Activated T-helper 1 cell treated with anti-CD3 and anti-CD28 coated beads, Interleukin-12 subunit alpha, Interleukin-12 subunit beta, Interleukin-2, Interleukin-4 antibody, amounts not matched to agents 30 ng/mL and 10 ng/mL and 1 ng/mL, durations not matched to agents 14 hours and 24 hours and 36 hours (primary cell): ENCODE results near the gene SFXN4. TPM values are rescaled to one million over a fixed set of nuclear protein-coding genes. Genes with fewer than 3 reads are reported as not detected.

ENCODE experiments used
- DNase-seq: peaks from one replicate; pipeline ENCODE4 v3.0.0; 2021; ENCODE audit warnings: low spot score
- H3K27ac Mint-ChIP-seq: one replicate; pipeline ENCODE4 v1.8.0; 2021; ENCODE audit warnings: mild to moderate bottlenecking, mixed read lengths
- H3K27me3 Mint-ChIP-seq: one replicate; pipeline ENCODE4 v1.8.0; 2022; ENCODE audit warnings: mild to moderate bottlenecking, moderate library complexity, mixed read lengths; ENCODE audit not compliant: insufficient read depth
- H3K36me3 Mint-ChIP-seq: one replicate; pipeline ENCODE4 v1.8.0; 2021; ENCODE audit warnings: low read depth, mixed read lengths
- H3K4me1 Mint-ChIP-seq: one replicate; pipeline ENCODE4 v1.8.0; 2021; ENCODE audit warnings: low read depth, mixed read lengths
- H3K4me3 Mint-ChIP-seq: one replicate; pipeline ENCODE4 v1.8.0; 2021; ENCODE audit warnings: mild to moderate bottlenecking, moderate library complexity, mixed read lengths
- H3K9me3 Mint-ChIP-seq: one replicate; pipeline ENCODE4 v1.8.0; 2021; ENCODE audit warnings: mixed read lengths
- intact Hi-C: fragments of 100-400 bp; cut with micrococcal nuclease; formaldehyde crosslinking; loops from one replicate; pipeline ENCODE4 v1.15.1; 2024
- total RNA-seq: library from RNA; stranded (reverse); gene quantifications from 2 replicates; pipeline ENCODE4 v1.2.3, GENCODE V29; 2022

SFXN4 gene, protein sequence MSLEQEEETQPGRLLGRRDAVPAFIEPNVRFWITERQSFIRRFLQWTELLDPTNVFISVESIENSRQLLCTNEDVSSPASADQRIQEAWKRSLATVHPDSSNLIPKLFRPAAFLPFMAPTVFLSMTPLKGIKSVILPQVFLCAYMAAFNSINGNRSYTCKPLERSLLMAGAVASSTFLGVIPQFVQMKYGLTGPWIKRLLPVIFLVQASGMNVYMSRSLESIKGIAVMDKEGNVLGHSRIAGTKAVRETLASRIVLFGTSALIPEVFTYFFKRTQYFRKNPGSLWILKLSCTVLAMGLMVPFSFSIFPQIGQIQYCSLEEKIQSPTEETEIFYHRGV
- total RNA-seq, result 58.2 and 58.7 TPM in 2 replicates

DNA sequence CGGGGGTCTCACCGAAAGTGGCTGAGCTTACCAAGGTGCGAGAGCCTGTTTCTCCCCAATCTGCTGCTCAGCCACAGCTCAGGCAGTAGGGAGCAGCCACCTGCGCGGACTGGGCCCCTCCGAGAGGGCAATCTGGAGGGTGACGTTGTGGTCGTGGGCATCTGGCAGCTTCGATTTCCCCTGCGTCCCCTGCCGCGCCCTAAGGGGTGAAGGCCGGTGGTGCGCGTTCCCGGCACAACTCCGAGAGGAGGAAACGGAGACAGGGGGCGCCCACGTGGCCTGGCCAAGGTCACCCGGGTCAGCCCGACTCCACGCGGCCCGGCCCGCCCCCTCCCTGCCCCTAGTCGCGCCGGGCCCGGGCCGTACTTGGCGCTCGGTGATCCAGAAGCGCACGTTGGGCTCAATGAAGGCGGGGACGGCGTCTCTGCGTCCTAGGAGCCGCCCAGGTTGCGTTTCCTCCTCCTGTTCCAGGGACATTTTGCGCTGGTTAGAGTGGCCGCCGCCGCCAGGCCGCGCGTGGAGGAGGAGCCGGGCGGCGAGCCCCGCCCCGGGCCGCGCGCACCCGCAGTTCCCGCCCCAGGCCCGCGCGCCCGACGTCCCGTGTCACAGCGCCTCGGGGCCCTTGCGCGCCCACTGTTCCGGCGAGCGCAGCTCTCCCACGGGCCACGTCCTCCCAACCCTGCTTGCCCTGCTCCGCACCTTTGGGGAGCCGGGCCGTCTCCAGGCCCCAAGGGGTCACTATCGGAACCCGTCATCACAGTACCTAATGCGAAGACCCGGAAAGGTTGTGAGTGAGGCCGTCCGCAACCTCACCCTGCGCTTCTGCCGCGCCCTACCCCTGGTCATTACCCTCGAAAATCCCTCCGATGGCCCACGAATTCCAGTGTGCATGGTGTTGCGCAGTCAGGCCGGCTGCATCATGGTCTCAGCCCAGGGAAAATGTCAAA is at the start of gene SFXN4:
SFXN4 (minus strand) TSS at position 544 of the 947 bp plus-strand sequence; CDS start at position 477, 67 bp downstream.
- Mint-ChIP-seq H3K27me3 (no peaks in the 10 kb centered on the region), H3K27ac (peak within 1 kb of the TSS; percentile 94), H3K4me1 (peaks cover 45% of the 10 kb centered on the region), H3K9me3 (no peaks in the 10 kb centered on the region), H3K36me3 (peaks cover 33% of the 10 kb centered on the region), H3K4me3 (peak within 1 kb of the TSS; percentile 91)
- intact Hi-C loops, result loop anchor here (1.0 kb wide), 7 partner anchors 13 to 486 kb away; partner anchors contain the start of genes BAG3, DENND10, EIF3A and PRDX3
- peak; percentile 82 for DNase-seq

DNA sequence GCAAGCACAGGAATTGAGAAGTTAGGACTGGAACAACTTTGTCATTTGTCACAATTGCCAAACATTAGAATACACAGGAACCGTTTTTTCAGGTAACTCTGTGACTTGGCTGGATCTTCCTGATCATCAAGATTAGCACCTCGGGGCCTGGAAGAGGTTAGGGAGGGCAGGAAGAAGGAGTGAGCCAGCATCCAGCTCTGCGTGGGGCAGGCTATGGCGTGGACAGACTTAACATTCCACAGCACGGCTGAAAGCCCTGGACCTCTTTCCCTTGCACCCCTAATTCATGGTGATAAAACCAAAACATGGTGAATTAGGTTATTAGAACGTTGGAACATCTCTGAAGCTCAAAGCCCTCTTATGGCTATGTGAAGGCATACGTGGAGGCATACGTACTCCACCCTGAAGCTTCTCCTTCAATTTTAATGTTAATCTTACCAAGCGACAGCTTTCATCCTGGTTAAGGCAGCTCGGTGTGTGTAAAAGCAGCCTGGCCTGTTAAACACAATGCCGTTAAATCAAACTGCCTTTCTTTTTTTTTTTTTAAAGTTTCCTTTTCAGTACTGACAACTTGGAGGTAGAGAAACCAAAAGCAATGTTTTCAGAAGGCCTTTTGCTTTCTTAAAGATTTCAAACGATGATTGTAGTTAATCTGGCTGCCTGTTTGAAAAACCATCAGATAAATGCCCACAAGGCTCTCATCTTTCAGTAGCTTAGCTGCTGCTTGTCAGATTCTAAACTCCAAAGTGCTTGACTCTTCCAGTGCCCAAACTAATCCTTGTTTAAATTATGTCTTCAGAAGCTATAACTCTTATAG is 46.3 kb upstream of the SFXN4 start:
- peaks cover 11% of the 10 kb centered on the region for H3K36me3 Mint-ChIP-seq
- peak overlapping the region; percentile 85 for H3K27ac Mint-ChIP-seq
- no peaks in the 10 kb centered on the region for H3K27me3 Mint-ChIP-seq
- peak overlapping the region; percentile 73 for H3K4me3 Mint-ChIP-seq
- no peaks in the 10 kb centered on the region for H3K9me3 Mint-ChIP-seq
- intact Hi-C loops, result no loop called here
- no peak for DNase-seq
- H3K4me1 Mint-ChIP-seq, result peaks cover 73% of the 10 kb centered on the region

DNA sequence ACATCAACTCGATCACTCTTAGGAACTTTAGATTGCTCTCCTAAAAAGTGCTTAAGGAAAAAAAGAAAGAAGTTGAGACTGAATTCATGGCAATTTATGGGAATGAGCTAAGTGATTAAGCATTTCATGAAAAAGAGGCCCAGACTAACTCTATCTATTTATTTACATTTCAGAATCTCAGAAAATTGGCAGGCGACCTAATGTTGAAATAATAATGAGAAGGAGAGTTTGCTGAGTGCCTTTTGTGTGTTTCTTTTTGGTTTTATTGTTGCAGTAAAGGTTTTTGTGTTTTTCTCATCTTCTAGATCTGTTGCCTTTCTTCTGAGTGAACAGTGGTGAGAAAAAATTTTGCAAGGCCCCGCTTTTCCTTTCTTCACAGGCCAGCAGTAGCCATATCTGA is 45.7 kb upstream of the SFXN4 start:
- Mint-ChIP-seq H3K4me1 (peaks cover 75% of the 10 kb centered on the region), H3K4me3 (peak overlapping the region; percentile 73), H3K27ac (peak overlapping the region; percentile 85), H3K36me3 (peaks cover 11% of the 10 kb centered on the region), H3K9me3 (no peaks in the 10 kb centered on the region), H3K27me3 (no peaks in the 10 kb centered on the region)
- no peak for DNase-seq
- intact Hi-C loops, result no loop called here

DNA sequence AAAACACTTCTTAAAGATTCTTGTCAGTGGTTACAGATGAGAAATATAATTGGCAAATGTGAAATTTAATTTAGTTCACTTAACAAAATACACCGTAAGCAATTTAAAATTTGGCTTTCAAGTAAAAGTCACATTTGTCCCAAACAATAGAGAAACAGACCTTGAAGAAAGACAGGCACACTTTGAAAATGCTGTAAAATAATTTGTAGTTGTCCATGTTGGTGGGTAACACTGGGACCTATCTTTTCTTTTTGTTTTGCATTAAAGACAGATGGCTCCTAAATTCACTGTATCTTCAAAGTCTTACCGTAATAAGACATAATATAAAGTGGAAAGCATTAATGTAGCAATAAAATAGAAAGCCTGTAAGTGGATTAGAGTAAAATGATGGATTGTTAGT is 45.1 kb upstream of the SFXN4 start:
- peak overlapping the region; percentile 85 for H3K27ac Mint-ChIP-seq
- H3K4me1 Mint-ChIP-seq, result peaks cover 74% of the 10 kb centered on the region
- H3K36me3 Mint-ChIP-seq, result peaks cover 10% of the 10 kb centered on the region
- H3K9me3 Mint-ChIP-seq, result no peaks in the 10 kb centered on the region
- intact Hi-C loops, result loop anchor here (1.0 kb wide), 1 partner anchor 91 kb away; no protein-coding TSS in a partner anchor
- H3K4me3 Mint-ChIP-seq, result peak overlapping the region; percentile 73
- DNase-seq, result no peak
- no peaks in the 10 kb centered on the region for H3K27me3 Mint-ChIP-seq

DNA sequence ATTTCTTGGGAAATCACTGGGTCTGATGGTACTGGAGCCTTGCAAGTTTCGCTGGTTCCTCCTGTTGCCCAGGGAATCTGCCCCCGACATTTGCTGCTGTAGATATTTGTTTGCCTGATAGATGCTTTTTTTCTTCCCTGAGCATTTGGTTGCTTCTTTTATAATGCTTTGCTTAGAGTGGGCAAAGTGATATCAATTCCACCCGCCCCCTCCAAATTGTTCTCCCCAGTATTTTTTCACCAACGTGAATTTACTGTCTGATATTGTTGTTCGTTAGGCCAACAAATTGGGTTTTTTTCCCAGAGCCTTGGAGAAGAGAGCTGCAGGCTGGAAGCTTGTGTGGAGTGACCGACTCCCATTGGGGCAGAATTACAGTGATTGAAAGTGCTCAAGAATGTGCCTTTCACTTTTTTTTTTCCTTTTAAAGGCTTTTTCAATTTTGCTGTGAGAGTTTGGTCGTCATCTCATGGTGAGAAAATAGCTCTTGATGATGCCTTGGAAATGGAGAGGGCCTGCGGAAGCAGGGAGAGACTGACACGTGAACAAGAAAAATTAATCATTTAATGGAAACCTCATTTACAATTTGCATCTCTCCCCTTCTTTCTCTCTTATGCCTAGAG is 44.3 kb upstream of the SFXN4 start:
- H3K27me3 Mint-ChIP-seq, result no peaks in the 10 kb centered on the region

DNA sequence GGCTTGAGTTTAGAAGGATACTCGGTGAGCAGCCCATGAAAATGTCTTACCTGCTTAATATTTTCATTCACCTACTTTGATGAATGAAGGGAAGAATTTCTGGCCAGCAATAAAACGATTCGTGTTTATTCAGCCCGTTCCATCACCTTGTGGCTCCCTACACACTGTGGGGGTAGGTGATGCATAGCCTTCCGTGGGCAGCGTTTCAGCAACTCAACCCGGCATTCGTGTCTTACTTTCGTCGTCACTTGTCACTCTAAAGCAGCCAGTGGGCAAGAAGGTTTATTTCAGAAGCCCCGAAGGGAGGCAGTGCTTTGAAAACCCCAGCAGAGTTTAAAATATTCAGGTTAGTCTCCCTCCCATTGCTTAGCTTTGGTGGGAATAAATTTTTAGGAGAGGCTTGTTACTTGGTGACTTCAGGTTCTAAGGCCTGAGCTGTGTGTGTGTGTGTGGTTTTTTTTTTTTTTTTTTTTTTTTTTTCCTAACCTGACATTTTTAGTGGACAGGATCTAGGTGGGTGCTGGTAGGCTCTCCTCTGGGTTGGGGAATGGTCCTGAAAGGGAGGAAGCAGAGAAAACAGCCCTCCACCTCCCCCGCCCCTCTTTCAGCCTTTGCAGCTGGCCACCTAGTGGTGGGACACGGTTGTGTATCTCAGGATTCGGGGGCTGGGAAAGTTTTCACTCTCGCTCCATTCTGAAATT is 43.7 kb upstream of the SFXN4 start:
- Mint-ChIP-seq H3K9me3 (no peaks in the 10 kb centered on the region), H3K4me3 (peak overlapping the region; percentile 99), H3K4me1 (peaks cover 61% of the 10 kb centered on the region), H3K27me3 (no peaks in the 10 kb centered on the region), H3K27ac (peak overlapping the region; percentile 96), H3K36me3 (peaks cover 8% of the 10 kb centered on the region)
- intact Hi-C loops, result loop anchor here (1.0 to 10.0 kb wide), 9 partner anchors 12 to 496 kb away; partner anchors contain the start of gene CACUL1
- peak; percentile 45 for DNase-seq

More for the DNA sequence above, 44.3 kb upstream of the SFXN4 start:
- intact Hi-C loops, result loop anchor here (1.0 to 10.0 kb wide), 10 partner anchors 11 to 495 kb away; partner anchors contain the start of gene CACUL1
- H3K4me3 Mint-ChIP-seq, result peak overlapping the region; percentile 99
- peaks cover 8% of the 10 kb centered on the region for H3K36me3 Mint-ChIP-seq
- no peaks in the 10 kb centered on the region for H3K9me3 Mint-ChIP-seq
- no peak for DNase-seq
- peak overlapping the region; percentile 96 for H3K27ac Mint-ChIP-seq
- H3K4me1 Mint-ChIP-seq, result peaks cover 67% of the 10 kb centered on the region

DNA sequence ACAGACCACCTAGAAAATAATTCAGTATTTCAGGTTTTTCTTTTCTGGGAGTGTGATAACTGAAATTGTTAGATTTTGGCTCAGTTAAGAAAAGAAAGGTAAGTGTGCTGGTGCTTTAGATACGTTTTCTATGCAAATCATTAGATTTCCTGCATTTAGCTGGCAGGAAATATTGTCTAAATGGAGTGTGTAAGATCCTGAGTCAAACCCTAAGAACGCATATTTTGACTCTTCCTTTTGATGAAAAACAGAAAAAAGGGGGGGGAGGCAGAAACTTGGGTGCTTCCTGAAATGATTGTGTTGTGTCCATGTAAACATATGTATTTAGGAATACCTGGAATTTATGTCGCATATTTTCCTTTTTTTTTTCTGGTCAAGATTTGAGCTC is 43.0 kb upstream of the SFXN4 start:
- intact Hi-C loops, result loop anchor here (2.0 to 10.0 kb wide), 4 partner anchors 46 to 496 kb away; partner anchors contain the start of gene CACUL1
- Mint-ChIP-seq H3K9me3 (no peaks in the 10 kb centered on the region), H3K4me1 (peaks cover 58% of the 10 kb centered on the region), H3K27ac (peak overlapping the region; percentile 96), H3K36me3 (peaks cover 8% of the 10 kb centered on the region), H3K4me3 (peak overlapping the region; percentile 99), H3K27me3 (no peaks in the 10 kb centered on the region)
- DNase-seq, result no peak

DNA sequence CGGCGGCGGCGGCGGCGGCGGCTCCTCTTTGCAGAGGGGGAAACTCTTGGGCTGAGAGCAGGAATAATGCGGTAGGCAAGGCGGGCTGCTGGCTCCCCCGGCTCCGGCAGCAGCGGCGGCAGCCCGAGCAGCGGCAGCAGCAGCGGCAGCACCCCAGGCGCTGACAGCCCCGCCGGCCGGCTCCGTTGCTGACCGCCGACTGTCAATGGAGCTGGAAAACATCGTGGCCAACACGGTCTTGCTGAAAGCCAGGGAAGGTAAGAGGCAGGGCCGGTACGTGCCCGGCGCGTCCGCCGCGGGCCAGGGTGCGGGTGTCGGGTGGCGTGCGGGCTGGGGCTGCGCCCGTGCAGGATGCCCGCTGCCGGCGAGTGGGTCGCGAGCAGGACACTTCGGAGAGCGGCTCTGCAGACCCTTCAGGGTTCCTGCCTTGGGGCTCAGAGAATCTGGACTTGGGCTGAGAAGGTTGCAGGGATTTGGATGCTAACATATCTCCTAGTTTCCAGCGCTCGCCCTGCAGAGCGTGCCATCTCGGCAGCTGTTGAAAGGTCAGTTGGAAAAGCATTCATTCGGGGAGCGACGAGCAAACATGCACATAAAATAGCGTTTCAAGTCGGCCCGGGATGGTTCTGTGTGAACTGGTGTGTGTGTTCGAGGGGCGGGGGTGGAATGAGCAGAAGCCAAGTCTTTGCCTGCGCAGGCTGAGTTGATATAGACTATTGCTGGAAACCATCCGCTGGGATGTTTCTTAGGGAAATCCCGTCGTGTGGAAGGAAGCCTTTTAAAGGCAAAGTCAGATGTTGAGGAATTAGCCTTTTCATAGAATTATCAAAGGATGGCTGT is 42.4 kb upstream of the SFXN4 start:
- Mint-ChIP-seq H3K4me1 (peaks cover 55% of the 10 kb centered on the region), H3K27me3 (no peaks in the 10 kb centered on the region), H3K27ac (peak overlapping the region; percentile 96)

DNA sequence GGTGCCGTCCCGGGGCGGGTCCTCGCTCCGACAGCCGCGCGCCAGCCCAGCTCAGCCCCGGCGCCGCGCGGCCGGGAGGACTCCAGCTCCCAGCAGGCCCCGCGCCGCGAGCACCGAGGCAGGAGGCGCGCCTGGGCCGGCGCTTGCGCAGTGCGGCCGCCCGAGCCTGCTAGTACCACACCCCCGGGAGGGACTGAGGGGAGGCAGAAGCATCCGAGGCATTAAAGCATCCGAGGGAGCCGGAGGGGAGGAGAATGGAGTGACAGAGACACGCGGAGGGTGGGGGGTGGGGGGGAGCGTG is 41.8 kb upstream of the SFXN4 start, which contains the start of gene GRK5:
GRK5 (plus strand) TSS at position 206 of the 301 bp plus-strand sequence. CDS start 347 bp downstream, outside the sequence.
- H3K27ac Mint-ChIP-seq, result peak within 1 kb of the TSS; percentile 99
- H3K36me3 Mint-ChIP-seq, result peaks cover 3% of the 10 kb centered on the region
- peak within 1 kb of the TSS; percentile 99 for H3K4me3 Mint-ChIP-seq
- intact Hi-C loops, result loop anchor here (1.0 to 10.0 kb wide), 7 partner anchors 8 to 497 kb away; partner anchors contain the start of genes BAG3, CACUL1, EIF3A and TIAL1
- H3K4me1 Mint-ChIP-seq, result peaks cover 49% of the 10 kb centered on the region
- H3K9me3 Mint-ChIP-seq, result no peaks in the 10 kb centered on the region
- DNase-seq, result peak; percentile 98
- H3K27me3 Mint-ChIP-seq, result no peaks in the 10 kb centered on the region

More for the DNA sequence above, 42.4 kb upstream of the SFXN4 start:
- peak; percentile 35 for DNase-seq
- Mint-ChIP-seq H3K9me3 (no peaks in the 10 kb centered on the region), H3K4me3 (peak overlapping the region; percentile 99), H3K36me3 (peaks cover 8% of the 10 kb centered on the region)
- intact Hi-C loops, result loop anchor here (1.0 to 10.0 kb wide), 9 partner anchors 9 to 497 kb away; partner anchors contain the start of genes BAG3, CACUL1, EIF3A and TIAL1

DNA sequence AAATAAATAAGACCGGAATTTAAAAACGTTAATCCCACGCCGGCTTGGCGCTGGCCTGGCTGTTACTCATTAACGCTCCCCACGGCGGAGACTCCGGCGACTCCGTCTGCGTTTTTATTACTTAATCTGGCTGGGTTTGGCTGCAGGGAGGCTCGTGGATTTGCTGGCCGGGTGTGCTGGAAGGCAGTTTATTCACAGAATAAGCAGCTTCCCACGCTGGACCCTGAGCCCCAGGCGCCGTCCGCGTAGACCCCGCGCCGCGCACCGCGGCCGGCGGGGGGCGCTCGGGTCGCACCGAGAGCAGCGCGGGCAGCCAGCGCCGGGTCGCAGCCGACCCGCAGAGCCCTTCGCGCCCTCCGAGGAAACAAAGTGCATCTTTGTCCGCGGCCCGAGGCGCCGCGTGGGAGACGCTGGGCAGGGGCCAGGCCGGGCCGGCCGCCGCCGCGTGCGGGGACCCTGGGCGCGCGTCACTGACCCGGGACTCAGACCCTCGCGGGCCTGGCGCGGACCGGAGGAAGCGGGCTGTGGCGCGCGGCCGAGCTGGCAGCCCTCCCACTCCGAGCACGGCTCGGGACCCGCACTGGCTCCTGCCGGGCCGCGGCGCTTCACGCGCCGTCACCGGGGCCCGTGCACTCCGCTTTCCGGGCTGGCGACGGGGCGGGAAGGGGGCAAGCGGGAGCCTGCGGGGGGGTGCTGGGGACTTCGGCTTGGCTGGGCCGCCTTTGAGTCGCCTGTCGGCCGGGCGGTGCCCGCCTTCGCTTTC is 41.3 kb upstream of the SFXN4 start:
- no peaks in the 10 kb centered on the region for H3K9me3 Mint-ChIP-seq
- H3K4me1 Mint-ChIP-seq, result peaks cover 44% of the 10 kb centered on the region
- H3K4me3 Mint-ChIP-seq, result peak overlapping the region; percentile 91
- intact Hi-C loops, result loop anchor here (1.0 to 10.0 kb wide), 12 partner anchors 7 to 498 kb away; partner anchors contain the start of genes BAG3, CACUL1, EIF3A and PRDX3
- H3K27me3 Mint-ChIP-seq, result peaks cover 2% of the 10 kb centered on the region
- H3K36me3 Mint-ChIP-seq, result peaks cover 3% of the 10 kb centered on the region
- DNase-seq, result peak; percentile 62
- H3K27ac Mint-ChIP-seq, result peak overlapping the region; percentile 99
